Astrocyte of the cerebellum (primary cell): Measurements from ENCODE around the gene ERBB2.
A peak's percentile ranks its signal among the peaks of the same experiment; 100 is the strongest.

Experiments
- DNase-seq: peaks from one replicate; pipeline ENCODE4 v3.0.0-alpha.2; 2011; ENCODE audit warnings: low read depth
- H3K4me3 ChIP-seq: 2 replicates; pipeline ENCODE4 v1.5.1; 2011; ENCODE audit warnings: mild to moderate bottlenecking, low read depth, low read length, moderate library complexity
- in situ Hi-C: cut with HindIII; loops from 2 replicates; pipeline ENCODE4 v1.10.0; 2017; ENCODE audit warnings: low sequenced_read_pairs
- TF ChIP-seq, protein P1 (sequence below): IDR thresholded peaks from 2 replicates; pipeline ENCODE4 v1.5.1; 2012; ENCODE audit warnings: low read length, low read depth, moderate library complexity, mild to moderate bottlenecking; ENCODE audit errors: missing control alignments

The ERBB2 gene

DNA sequence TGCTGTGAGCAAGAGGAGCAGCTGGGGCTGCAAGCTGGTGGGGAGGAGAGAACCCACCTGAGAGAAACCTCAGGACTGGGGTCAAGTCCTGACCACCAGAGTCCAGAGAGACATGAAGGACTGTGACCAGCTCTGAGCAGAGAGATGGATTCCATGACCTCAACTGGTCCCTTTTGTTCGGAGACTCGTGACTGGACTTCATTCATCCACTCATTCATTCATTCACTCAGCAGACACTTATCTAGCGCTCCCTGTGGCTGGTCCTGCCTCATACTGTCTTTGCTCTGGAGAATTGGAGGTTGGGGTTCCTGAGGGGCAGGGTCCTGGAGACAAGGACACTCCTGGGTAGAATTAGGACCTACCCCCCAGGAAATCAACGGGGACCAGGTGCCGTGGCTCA, 4.0 kb downstream of the ERBB2 start:
- in situ Hi-C loops = no loop called here
- TF ChIP-seq, protein P1, sequence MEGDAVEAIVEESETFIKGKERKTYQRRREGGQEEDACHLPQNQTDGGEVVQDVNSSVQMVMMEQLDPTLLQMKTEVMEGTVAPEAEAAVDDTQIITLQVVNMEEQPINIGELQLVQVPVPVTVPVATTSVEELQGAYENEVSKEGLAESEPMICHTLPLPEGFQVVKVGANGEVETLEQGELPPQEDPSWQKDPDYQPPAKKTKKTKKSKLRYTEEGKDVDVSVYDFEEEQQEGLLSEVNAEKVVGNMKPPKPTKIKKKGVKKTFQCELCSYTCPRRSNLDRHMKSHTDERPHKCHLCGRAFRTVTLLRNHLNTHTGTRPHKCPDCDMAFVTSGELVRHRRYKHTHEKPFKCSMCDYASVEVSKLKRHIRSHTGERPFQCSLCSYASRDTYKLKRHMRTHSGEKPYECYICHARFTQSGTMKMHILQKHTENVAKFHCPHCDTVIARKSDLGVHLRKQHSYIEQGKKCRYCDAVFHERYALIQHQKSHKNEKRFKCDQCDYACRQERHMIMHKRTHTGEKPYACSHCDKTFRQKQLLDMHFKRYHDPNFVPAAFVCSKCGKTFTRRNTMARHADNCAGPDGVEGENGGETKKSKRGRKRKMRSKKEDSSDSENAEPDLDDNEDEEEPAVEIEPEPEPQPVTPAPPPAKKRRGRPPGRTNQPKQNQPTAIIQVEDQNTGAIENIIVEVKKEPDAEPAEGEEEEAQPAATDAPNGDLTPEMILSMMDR = no peak
- no peak for DNase-seq
- H3K4me3 ChIP-seq = no peak overlapping the region

DNA sequence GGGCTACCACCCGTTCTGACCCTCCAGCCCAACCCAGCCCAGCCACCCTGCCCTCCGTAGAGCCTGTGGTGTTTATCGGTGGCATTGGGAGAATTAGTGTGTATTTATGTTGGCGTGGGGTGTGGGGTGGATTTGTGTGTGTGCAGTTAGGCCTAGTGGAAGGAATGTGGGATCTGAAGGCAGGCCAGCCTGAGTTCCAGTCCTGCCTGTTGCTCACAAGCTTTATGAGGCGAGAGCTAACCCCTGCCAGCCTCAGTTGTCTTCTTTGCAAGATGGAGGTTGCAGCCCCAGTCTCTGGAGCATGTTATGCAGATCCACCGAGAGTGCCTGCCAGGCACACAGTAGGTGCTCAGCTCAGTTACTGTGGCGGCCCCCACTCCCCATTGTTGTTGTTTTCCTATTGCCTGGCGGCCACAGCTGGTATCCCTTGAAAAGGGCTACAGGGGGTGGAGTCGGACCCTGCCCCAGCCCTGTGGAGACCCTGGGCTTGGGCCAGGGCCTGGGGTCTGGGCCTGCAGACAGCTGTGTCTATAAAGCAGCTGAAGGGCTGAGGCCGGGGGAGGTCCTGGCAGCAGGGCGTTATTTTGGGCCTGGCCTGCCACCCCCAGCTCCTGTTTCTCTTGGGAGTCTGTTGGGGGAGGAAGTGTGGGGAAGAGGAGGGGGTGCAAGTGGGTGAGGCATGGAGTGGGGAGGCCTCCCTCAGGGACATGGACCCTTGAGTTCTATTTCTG, 5.1 kb downstream of the ERBB2 start:
- TF ChIP-seq, protein P1 = peak; percentile 21
- in situ Hi-C loops = no loop called here
- no peak overlapping the region for H3K4me3 ChIP-seq
- no peak for DNase-seq

DNA sequence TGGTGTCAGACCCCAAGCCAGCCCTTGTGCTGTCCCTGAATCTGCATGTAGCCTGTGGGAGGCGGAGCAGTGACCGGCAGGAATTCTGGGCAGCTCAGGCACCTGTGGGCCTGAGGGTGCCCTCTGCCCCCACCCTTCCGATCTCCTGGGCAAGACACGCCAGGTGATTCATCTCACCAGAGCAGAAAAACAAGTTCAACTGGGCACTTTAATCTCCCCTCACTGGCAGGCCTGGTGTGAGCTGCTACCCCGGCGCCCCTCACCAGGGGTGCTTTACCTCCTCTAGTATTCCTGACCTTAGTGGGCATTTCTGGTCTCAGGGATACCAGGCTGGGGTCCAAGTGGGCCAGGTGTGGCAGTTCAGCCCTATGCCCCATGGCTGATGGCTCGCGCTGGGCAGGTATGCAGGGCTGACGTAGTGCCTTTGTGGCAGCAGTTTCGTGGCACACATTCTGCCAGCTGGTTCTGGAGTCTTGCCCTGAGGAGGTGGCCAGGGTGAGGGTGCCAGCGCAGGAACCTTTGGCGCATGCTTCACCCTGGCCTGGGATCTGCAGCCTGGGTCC, 6.0 kb downstream of the ERBB2 start:
- TF ChIP-seq, protein P1 = no peak
- in situ Hi-C loops = no loop called here
- DNase-seq = no peak
- H3K4me3 ChIP-seq = no peak overlapping the region

DNA sequence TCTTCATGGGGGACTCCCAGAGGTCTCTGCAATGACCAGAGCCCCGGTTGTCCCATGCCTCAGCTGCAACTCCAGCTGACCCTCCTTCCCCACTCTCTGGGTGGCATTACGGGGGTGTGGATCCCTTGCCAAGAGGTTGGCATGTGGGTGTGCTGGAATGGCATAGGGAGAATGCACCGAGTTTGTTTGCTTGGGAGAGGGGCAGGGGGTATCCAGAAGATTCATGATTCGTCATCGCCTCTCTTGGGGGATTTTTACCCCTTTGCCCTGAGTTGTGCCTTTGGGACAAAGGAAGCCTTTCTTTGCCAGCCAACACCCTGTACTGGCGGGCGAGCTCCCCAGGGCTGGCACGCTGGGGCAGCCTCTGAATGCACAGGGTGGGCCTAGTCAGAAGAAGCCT, 6.5 kb downstream of the ERBB2 start:
- H3K4me3 ChIP-seq = no peak overlapping the region
- in situ Hi-C loops = no loop called here
- DNase-seq = no peak
- TF ChIP-seq, protein P1 = no peak

DNA sequence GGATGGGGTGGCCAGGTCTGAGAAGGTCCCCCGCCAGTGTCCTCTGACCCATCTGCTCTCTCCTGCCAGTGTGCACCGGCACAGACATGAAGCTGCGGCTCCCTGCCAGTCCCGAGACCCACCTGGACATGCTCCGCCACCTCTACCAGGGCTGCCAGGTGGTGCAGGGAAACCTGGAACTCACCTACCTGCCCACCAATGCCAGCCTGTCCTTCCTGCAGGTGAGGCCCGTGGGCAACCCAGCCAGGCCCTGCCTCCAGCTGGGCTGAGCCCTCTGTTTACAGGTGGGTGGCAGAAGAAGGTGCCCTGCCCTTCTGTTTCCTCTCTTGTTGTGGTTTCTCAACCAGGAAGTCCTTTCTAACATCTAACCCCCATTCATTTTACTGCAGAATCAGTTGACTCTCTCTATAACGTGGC, 7.1 kb downstream of the ERBB2 start:
- in situ Hi-C loops = no loop called here
- no peak for DNase-seq
- no peak overlapping the region for H3K4me3 ChIP-seq
- TF ChIP-seq, protein P1 = no peak

DNA sequence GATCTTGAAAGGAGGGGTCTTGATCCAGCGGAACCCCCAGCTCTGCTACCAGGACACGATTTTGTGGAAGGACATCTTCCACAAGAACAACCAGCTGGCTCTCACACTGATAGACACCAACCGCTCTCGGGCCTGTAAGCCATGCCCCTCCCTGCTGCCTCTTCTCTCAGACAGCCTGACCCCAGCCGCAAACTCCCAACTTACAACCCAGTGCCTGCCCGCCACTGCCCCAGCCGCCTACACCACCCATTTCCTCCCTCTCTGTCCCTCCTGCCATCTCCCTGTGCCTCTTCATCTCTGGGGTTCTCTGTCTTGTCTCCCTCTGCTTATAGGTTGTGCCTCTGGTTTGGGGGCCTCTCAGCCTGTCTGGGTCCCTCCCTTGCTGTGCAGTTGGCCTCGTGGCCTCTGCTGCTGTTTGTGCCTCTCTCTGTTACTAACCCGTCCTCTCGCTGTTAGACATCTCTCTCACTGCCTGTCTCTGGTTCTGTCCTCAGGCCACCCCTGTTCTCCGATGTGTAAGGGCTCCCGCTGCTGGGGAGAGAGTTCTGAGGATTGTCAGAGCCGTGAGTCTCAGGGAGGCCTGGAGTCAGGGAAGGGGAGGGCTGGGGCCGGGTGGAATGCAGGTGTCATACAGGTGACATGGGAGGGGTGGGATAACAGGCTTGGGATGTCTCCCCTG, 9.6 kb downstream of the ERBB2 start:
- in situ Hi-C loops = no loop called here
- H3K4me3 ChIP-seq = no peak overlapping the region
- DNase-seq = no peak
- TF ChIP-seq, protein P1 = no peak
